ENCODE data around the gene TTLL11. TPM values are rescaled to one million over a fixed set of nuclear protein-coding genes. Genes with fewer than 3 reads are reported as not detected.
A peak's percentile ranks its signal among the peaks of the same experiment; 100 is the strongest.

Gene TTLL11
- total RNA-seq, 2 donors from 2014 or later, result 6.2 to 7.7 TPM

DNA sequence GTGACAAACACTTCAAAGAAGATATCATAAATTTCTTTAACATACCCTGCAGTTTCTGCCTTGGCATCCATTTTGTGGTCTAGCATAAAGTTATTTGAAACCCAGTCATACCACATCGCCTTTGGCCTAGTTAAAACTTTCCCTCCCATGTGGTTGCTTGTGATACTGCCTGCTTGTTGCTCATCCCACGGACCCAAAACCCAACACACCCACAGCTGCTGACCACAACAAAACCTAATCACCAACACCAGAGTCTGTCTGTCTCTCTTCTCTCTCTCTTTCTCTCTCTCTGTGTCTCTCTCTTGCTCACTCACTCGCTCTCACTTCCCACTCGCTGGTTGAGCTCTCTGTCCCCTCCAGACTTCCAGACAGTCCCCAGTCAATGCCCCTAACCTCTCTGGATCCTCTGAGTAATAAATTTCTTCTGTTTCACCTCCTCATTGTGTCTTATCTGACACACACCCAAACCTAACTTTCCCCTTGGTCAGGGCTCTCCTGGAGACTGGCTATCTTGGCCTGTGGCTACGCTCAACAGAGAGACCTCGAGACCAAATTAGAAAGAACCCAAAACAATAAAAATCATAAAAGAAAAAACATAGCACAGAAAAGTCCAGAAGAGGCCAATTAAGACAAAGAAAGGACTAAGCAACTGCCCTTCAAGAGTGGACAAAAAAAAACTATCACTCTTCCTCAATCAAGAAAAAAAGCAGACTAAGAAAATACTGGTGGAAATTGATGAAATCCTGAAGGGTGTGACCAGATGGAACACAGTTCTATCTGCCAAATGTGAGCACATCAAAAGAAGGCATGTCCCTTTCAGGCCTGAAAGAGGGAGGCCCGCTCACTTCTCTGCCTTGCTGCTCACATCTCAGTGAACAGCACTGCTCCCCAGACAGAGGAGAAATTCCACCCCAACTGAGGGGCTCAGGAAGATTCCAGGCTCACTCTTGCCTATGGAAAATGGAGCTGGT lies 41.5 kb downstream of the TTLL11 start:
- Mint-ChIP-seq H3K36me3 (no peaks in the 10 kb centered on the region), H3K27me3 (no peaks in the 10 kb centered on the region), H3K4me1 (ENCODE audit: low read depth in 2 of 2) (peaks cover 32 to 40% of the 10 kb centered on the region in 2 donors), H3K9me3 (no peaks in the 10 kb centered on the region), H3K27ac (peak overlapping the region; percentile 3 to 50), H3K4me3 (peak overlapping the region; percentile 24)
- DNase-seq (ENCODE audit: low spot score) (peak; percentile 62), ATAC-seq (peak; percentile 84 to 92)

GRCh38 chr9:122050167-122050566 lies 42.9 kb downstream of the TTLL11 start:
- no peaks in the 10 kb centered on the region for H3K9me3 Mint-ChIP-seq
- no peak overlapping the region for H3K27ac Mint-ChIP-seq
- ATAC-seq (no peak), DNase-seq (ENCODE audit: low spot score) (no peak)
- no peak overlapping the region for H3K4me3 Mint-ChIP-seq
- H3K36me3 Mint-ChIP-seq, result no peaks in the 10 kb centered on the region
- H3K4me1 Mint-ChIP-seq (ENCODE audit: low read depth in 2 of 2), result peaks cover 32 to 45% of the 10 kb centered on the region in 2 donors
- H3K27me3 Mint-ChIP-seq, result no peaks in the 10 kb centered on the region

DNA sequence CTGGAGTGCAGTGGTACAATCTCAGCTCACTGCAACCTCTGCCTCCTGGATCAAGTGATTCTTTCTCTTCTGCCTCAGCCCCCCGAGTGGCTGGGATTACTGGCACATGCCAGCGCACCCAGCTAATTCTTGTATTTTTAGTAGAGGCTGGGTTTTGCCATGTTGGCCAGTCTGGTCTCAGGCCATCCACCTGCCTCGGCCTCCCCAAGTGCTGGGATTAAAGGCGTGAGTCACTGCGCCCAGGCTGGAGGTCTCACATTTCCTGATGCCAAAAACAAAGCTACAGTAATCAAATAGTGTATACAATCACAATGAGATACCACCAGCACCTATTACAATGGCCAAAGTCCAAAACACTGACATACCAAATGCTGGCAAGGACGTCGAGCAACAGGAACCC lies 51.1 kb downstream of the TTLL11 start:
- Mint-ChIP-seq H3K27ac (no peak overlapping the region), H3K9me3 (no peaks in the 10 kb centered on the region), H3K4me3 (no peak overlapping the region), H3K27me3 (no peaks in the 10 kb centered on the region), H3K36me3 (peaks cover 11% of the 10 kb centered on the region), H3K4me1 (ENCODE audit: low read depth in 2 of 2) (peaks cover 15 to 17% of the 10 kb centered on the region in 2 donors)
- DNase-seq (ENCODE audit: low spot score), result no peak
- no peak for ATAC-seq

- Mint-ChIP-seq H3K27me3 (no peaks in the 10 kb centered on the region), H3K4me1 (ENCODE audit: low read depth in 2 of 2) (peaks cover 7 to 14% of the 10 kb centered on the region in 2 donors), H3K9me3 (no peaks in the 10 kb centered on the region), H3K36me3 (peaks cover 11% of the 10 kb centered on the region), H3K4me3 (no peak overlapping the region), H3K27ac (no peak overlapping the region)
- ATAC-seq, result no peak
- no peak for DNase-seq (ENCODE audit: low spot score)
Observed at GRCh38 chr9:122040561-122041242, 52.4 kb downstream of the TTLL11 start.

DNA sequence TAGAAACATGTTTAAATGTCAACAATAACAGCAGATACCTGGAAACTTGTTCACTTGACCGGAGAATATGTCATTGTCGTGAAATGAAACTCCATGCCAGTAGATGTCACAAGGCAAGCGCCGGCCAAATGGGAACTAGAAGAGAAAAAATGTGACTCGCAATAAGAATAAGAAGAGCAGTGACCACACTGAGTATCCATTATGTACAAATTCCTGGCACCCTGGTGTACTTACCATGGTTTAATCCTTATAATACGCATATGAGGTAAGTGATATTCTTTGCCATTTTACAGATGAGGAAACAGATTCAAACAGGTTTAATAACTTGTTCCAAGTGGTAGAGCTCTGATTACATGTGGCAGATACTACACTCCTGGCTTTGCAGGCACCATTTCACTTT lies 53.9 kb downstream of the TTLL11 start:
- H3K36me3 Mint-ChIP-seq, result peaks cover 11% of the 10 kb centered on the region
- no peak overlapping the region for H3K27ac Mint-ChIP-seq
- no peak overlapping the region for H3K4me3 Mint-ChIP-seq
- DNase-seq (ENCODE audit: low spot score) (no peak), ATAC-seq (no peak)
- H3K27me3 Mint-ChIP-seq, result no peaks in the 10 kb centered on the region
- H3K9me3 Mint-ChIP-seq, result no peaks in the 10 kb centered on the region
- H3K4me1 Mint-ChIP-seq (ENCODE audit: low read depth in 2 of 2), result peaks cover 7 to 14% of the 10 kb centered on the region in 2 donors

GRCh38 chr9:122036988-122037387 lies 56.1 kb downstream of the TTLL11 start:
- no peak for DNase-seq (ENCODE audit: low spot score)
- ATAC-seq, result no peak
- H3K4me1 Mint-ChIP-seq (ENCODE audit: low read depth in 2 of 2), result peaks cover 2 to 9% of the 10 kb centered on the region in 2 donors
- no peaks in the 10 kb centered on the region for H3K9me3 Mint-ChIP-seq
- H3K27me3 Mint-ChIP-seq, result no peaks in the 10 kb centered on the region
- no peaks in the 10 kb centered on the region for H3K36me3 Mint-ChIP-seq
- H3K27ac Mint-ChIP-seq, result no peak overlapping the region
- H3K4me3 Mint-ChIP-seq, result no peak overlapping the region

DNA sequence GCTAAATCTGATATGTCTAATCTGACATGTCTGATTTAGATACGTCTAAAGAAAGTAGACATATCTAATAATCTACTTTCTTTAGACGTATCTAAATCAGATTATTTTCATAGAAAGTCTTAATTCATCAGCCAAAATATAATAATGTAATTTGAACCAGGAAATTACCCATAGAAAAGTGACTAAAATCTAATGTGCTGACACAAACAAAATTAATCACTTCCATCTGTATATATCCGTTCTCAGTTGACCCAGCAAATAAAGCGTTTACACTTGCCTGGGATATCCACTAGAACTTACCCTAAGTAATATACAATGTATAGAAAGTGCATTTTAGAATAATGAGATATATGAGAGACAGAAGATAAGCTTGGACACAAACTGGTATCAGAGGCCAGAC lies 56.7 kb downstream of the TTLL11 start:
- ATAC-seq, result no peak

DNA sequence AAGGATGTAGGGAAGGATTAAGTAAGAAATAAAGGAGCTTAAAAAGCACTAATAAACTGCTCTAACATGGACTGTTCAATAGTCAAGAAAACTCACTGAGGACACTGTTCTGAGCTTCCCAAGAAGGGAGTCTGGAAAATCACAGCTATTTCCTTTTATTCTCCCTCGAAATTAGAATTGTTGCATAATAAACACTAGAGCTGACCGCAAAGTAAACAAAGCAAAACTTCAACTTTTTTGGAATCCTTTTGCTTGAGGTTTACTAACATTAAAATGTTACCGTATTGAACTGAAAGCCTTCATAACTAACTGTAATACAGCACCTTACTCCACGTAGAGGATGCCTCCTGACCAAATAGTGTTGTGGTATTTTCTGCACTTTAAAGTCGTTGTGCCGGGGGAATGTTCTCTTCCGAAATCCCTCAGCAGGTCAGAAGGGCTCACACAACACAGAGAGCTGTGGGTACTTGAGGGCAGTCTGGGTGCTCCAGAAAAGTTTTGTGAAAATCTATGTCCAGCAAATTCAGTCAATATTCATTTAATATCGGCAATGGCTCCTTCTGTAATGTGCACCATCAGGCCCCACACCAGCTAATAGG lies 59.2 kb downstream of the TTLL11 start:
- H3K27ac Mint-ChIP-seq, result no peak overlapping the region
- DNase-seq (ENCODE audit: low spot score), result no peak
- H3K4me3 Mint-ChIP-seq, result no peak overlapping the region
- H3K4me1 Mint-ChIP-seq (ENCODE audit: low read depth in 2 of 2), result no peaks in the 10 kb centered on the region
- no peaks in the 10 kb centered on the region for H3K27me3 Mint-ChIP-seq
- no peaks in the 10 kb centered on the region for H3K36me3 Mint-ChIP-seq
- ATAC-seq, result no peak
- H3K9me3 Mint-ChIP-seq, result no peaks in the 10 kb centered on the region

More for the DNA sequence above, 56.7 kb downstream of the TTLL11 start:
- DNase-seq (ENCODE audit: low spot score), result no peak
- Mint-ChIP-seq H3K27ac (no peak overlapping the region), H3K36me3 (no peaks in the 10 kb centered on the region), H3K4me1 (ENCODE audit: low read depth in 2 of 2) (peaks cover 2 to 9% of the 10 kb centered on the region in 2 donors), H3K4me3 (no peak overlapping the region), H3K27me3 (no peaks in the 10 kb centered on the region), H3K9me3 (no peaks in the 10 kb centered on the region)

DNA sequence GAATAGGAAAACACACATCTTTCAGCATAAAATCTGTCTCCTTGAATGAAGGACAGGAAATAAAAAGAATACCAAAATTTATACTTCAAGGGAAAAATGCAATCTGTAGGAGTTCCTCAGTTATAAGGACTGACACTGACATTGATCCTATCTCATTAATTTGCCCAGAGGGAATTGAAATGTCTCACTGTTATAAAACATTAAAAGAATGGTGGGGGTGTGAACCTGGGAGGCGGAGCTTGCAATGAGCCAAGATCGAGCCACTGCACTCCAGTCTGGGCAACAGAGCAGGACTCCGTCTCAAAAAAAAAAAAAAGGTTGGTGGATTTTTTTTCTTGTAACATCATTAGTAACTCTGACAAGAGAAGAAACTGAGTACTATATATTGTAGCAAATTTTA lies 60.8 kb downstream of the TTLL11 start:
- no peaks in the 10 kb centered on the region for H3K9me3 Mint-ChIP-seq
- ATAC-seq (no peak), DNase-seq (ENCODE audit: low spot score) (no peak)
- no peak overlapping the region for H3K27ac Mint-ChIP-seq
- no peaks in the 10 kb centered on the region for H3K4me1 Mint-ChIP-seq (ENCODE audit: low read depth in 2 of 2)
- peaks cover 3% of the 10 kb centered on the region for H3K36me3 Mint-ChIP-seq
- H3K4me3 Mint-ChIP-seq, result no peak overlapping the region
- H3K27me3 Mint-ChIP-seq, result no peaks in the 10 kb centered on the region

- Mint-ChIP-seq H3K4me3 (no peak overlapping the region), H3K9me3 (no peaks in the 10 kb centered on the region), H3K36me3 (peaks cover 7% of the 10 kb centered on the region), H3K4me1 (ENCODE audit: low read depth in 2 of 2) (no peaks in the 10 kb centered on the region), H3K27me3 (no peaks in the 10 kb centered on the region), H3K27ac (no peak overlapping the region)
- ATAC-seq (no peak), DNase-seq (ENCODE audit: low spot score) (no peak)
Observed at GRCh38 chr9:122031776-122032175, 61.3 kb downstream of the TTLL11 start.

DNA sequence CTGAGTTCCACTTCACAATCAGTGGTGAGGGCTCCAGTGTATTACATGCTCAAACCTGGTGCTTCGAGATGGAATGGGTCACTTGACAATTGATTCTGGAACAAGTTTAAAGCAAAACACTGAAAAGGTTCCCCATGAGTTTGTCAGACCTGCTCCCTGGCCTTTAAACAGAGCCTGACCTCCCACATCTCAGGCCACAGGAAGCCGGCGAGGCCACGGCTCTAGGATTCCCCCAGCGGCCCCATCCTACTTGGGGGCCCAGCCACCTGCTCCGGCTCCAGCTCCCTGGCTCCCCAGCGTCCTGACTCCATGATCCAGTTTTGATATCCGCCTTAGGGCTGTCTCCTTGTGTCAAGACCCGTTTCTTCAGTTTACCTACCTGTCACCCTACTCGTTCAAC lies 62.0 kb downstream of the TTLL11 start:
- Mint-ChIP-seq H3K36me3 (peaks cover 7% of the 10 kb centered on the region), H3K9me3 (no peaks in the 10 kb centered on the region), H3K27me3 (no peaks in the 10 kb centered on the region), H3K27ac (no peak overlapping the region), H3K4me1 (ENCODE audit: low read depth in 2 of 2) (no peaks in the 10 kb centered on the region), H3K4me3 (no peak overlapping the region)
- no peak for ATAC-seq
- no peak for DNase-seq (ENCODE audit: low spot score)

- Mint-ChIP-seq H3K27ac (no peak overlapping the region), H3K4me1 (ENCODE audit: low read depth in 2 of 2) (no peaks in the 10 kb centered on the region), H3K27me3 (no peaks in the 10 kb centered on the region), H3K9me3 (no peaks in the 10 kb centered on the region), H3K36me3 (peaks cover 12% of the 10 kb centered on the region), H3K4me3 (no peak overlapping the region)
- no peak for ATAC-seq
- no peak for DNase-seq (ENCODE audit: low spot score)
Observed at GRCh38 chr9:122030357-122030756, 62.8 kb downstream of the TTLL11 start.

DNA sequence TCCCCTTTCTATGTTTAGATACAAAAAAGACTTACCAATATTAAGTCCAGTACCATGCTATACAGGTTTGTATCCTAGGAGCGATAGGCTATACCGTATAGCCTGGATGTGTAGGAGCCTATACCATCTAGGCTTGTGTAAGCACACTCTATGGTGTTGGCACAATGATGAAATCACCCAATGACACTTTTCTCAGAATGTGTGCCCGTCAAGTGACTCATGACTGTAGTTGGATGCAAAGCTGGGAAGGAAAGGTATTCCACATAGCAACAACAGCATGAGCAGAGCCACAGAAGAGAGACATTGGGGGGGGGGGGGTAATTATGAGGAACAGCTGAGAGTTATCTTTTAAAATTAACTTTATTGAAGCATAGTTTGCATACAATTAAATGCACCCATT lies 63.2 kb downstream of the TTLL11 start:
- Mint-ChIP-seq H3K27ac (no peak overlapping the region), H3K4me3 (no peak overlapping the region), H3K27me3 (no peaks in the 10 kb centered on the region), H3K4me1 (ENCODE audit: low read depth in 2 of 2) (no peaks in the 10 kb centered on the region), H3K36me3 (peaks cover 12% of the 10 kb centered on the region), H3K9me3 (no peaks in the 10 kb centered on the region)
- no peak for DNase-seq (ENCODE audit: low spot score)
- no peak for ATAC-seq

DNA sequence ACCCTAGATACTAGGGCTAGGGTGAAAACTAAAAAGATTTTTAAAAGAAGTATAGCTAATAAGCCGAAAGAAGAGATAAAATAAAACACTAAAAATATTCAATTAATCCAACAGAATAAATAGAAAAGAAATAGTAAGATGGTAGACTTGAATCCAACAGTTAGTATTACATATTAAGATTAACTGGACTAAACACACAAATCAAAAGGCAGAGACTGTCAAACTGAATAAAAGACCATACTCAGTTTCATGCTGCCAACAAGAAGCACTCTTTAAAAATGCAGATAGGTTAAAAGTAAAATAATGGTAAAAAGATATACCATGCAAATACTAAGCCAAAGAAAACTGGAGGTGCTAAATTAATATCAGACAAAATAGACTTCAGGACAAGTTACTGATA lies 65.0 kb downstream of the TTLL11 start:
- no peaks in the 10 kb centered on the region for H3K9me3 Mint-ChIP-seq
- H3K27ac Mint-ChIP-seq, result no peak overlapping the region
- peaks cover 12% of the 10 kb centered on the region for H3K36me3 Mint-ChIP-seq
- H3K4me1 Mint-ChIP-seq (ENCODE audit: low read depth in 2 of 2), result no peaks in the 10 kb centered on the region
- DNase-seq (ENCODE audit: low spot score) (no peak), ATAC-seq (no peak)
- no peak overlapping the region for H3K4me3 Mint-ChIP-seq
- no peaks in the 10 kb centered on the region for H3K27me3 Mint-ChIP-seq

All from natural killer cell treated with Interleukin-12 subunit alpha and Interleukin-12 subunit beta and Interleukin-15 and Interleukin-18, amount 100 ng/mL, for 72 hours (primary cell).